Measurements from ENCODE around the gene HLA-DRB1. TPM values are rescaled to one million over a fixed set of nuclear protein-coding genes. Genes with fewer than 3 reads are reported as not detected.
"Not testable (repeated sequence)": the region's sequence is repeated elsewhere in the genome, so short reads cannot be mapped to it uniquely, and the experiment has no call there.

Gene HLA-DRB1
- total RNA-seq, result 100 to 1,000 TPM in 1 of 3 donors, 10 to 100 TPM in 2; 26.9 to 169 (median 89.6) TPM
- long read RNA-seq, donor 1, transcript HLA-DRB1-201 (6 exons, 1,229 nt), result major isoform, 52 of 112 reads
- long read RNA-seq, donor 1, partial matches to known transcripts, result 59 of 112 reads
- long read RNA-seq, donor 1, other reads (novel, unspliced or antisense), result 1 of 112 reads
- long read RNA-seq, donor 2, transcript HLA-DRB1-201 (6 exons, 1,229 nt), result major isoform, 141 of 146 reads
- long read RNA-seq, donor 2, partial matches to known transcripts, result 4 of 146 reads
- long read RNA-seq, donor 2, other reads (novel, unspliced or antisense), result 1 of 146 reads

- H3K9me3 ChIP-seq, result no peaks in the 10 kb centered on the region
- H3K36me3 ChIP-seq (ENCODE audit: low read depth), result no peaks in the 10 kb centered on the region
- no peaks in the 10 kb centered on the region for H3K4me1 ChIP-seq (ENCODE audit: low read depth)
- DNase-seq, result peak; percentile 12 to 66 (median 43)
- intact Hi-C loops (cut with DNase I, micrococcal nuclease), result no loop called here
- no peak for TF ChIP-seq CTCF (IDR thresholded peaks at IDR 0.05)
- ATAC-seq, result peak; percentile 98
- no peak within 1 kb of the TSS for H3K4me3 ChIP-seq
Measured at GRCh38 chr6:32589596-32590449, at the start of gene HLA-DRB1. HLA-DRB1 (minus strand) TSS chr6:32589848; CDS start chr6:32589742, 106 bp downstream.

GRCh38 chr6:32638532-32639219, 49.0 kb upstream of the HLA-DRB1 start:
- H3K4me1 ChIP-seq (ENCODE audit: low read depth), result no peaks in the 10 kb centered on the region
- no peak overlapping the region for H3K4me3 ChIP-seq
- H3K36me3 ChIP-seq (ENCODE audit: low read depth), result no peaks in the 10 kb centered on the region
- intact Hi-C loops (cut with DNase I, micrococcal nuclease), result no loop called here
- no peak for DNase-seq
- no peak for TF ChIP-seq CTCF (IDR thresholded peaks at IDR 0.05)
- H3K9me3 ChIP-seq, result no peaks in the 10 kb centered on the region
- no peak for ATAC-seq

DNA sequence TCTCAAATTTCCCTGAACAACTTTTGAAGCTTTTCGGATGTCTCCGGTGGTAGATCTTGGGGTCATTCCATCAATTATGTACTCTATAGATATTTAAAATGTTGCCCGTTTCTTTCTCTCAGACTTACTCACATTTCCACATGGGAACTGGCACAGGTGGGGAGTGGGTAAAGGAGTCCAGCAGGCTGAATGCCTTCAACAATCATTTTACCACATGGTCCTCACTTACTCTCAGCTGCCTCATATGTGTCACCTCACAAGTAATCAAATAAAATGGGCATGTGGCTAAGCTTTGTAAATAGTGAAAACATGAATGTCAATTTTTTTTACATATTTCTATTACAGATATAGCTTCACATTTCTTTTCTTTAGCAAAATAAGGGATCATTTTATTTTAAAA, 48.2 kb upstream of the HLA-DRB1 start:
- TF ChIP-seq CTCF (IDR thresholded peaks at IDR 0.05), result no peak
- ATAC-seq (no peak), DNase-seq (no peak)
- H3K9me3 ChIP-seq, result no peaks in the 10 kb centered on the region
- intact Hi-C loops (cut with DNase I, micrococcal nuclease), result no loop called here
- no peaks in the 10 kb centered on the region for H3K36me3 ChIP-seq (ENCODE audit: low read depth)
- H3K4me1 ChIP-seq (ENCODE audit: low read depth), result no peaks in the 10 kb centered on the region
- no peak overlapping the region for H3K4me3 ChIP-seq

DNA sequence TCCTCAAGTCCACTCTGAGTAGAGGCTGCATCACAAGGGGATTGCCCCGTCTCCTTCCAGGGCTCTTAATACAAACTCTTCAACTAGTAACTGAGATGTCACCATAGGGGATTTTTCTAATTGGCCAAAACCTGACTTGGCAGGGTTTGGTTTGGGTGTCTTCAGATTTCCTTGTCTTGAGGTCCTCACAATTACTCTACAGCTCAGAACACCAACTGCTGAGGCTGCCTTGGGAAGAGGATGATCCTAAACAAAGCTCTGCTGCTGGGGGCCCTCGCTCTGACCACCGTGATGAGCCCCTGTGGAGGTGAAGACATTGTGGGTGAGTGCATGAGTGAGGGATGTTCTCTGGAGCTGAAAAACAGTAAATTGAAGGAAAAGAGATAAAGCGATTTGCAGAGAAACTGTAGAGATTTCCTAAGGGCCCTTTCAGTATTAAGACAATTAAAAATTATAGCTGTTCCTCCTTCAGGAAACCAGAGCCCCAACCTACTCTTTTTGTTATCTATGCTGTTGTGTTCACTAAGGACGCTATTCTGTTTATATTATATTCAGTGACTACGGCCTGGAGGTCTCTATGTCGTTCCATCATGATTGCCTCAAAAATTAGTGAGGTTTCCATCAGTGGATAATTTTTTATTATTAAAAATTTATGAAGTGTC, 47.7 kb upstream of the HLA-DRB1 start, which contains the start of gene HLA-DQA1:
TSS of gene HLA-DQA1 (plus strand) at position 188 of the 662 bp plus-strand sequence. CDS start at position 241, 53 bp downstream.
- H3K36me3 ChIP-seq (ENCODE audit: low read depth), result no peaks in the 10 kb centered on the region
- DNase-seq, result peak in 1 of 3 donors; percentile 36
- no peak within 1 kb of the TSS for H3K4me3 ChIP-seq
- peak; percentile 85 for ATAC-seq
- intact Hi-C loops (cut with DNase I, micrococcal nuclease), result no loop called here
- no peaks in the 10 kb centered on the region for H3K9me3 ChIP-seq
- H3K4me1 ChIP-seq (ENCODE audit: low read depth), result no peaks in the 10 kb centered on the region
- no peak for TF ChIP-seq CTCF (IDR thresholded peaks at IDR 0.05)

GRCh38 chr6:32635526-32636123, 46.0 kb upstream of the HLA-DRB1 start:
- intact Hi-C loops (cut with DNase I, micrococcal nuclease), result no loop called here
- Histone ChIP-seq H3K4me3 (no peak overlapping the region), H3K36me3 (ENCODE audit: low read depth) (no peaks in the 10 kb centered on the region), H3K9me3 (no peaks in the 10 kb centered on the region), H3K4me1 (ENCODE audit: low read depth) (no peaks in the 10 kb centered on the region)
- no peak for DNase-seq
- ATAC-seq, result no peak
- TF ChIP-seq CTCF (IDR thresholded peaks at IDR 0.05), result no peak

GRCh38 chr6:32629793-32630192, 40.1 kb upstream of the HLA-DRB1 start:
- H3K4me3 ChIP-seq; H3K9me3 ChIP-seq; intact Hi-C loops (cut with DNase I, micrococcal nuclease); H3K36me3 ChIP-seq (ENCODE audit: low read depth); H3K4me1 ChIP-seq (ENCODE audit: low read depth); DNase-seq; ATAC-seq: not testable (repeated sequence)
